NT2/D1 (cell line): ENCODE results near the gene VPS8.
A peak's percentile ranks its signal among the peaks of the same experiment; 100 is the strongest.

Experiments used
- DNase-seq: peaks from one replicate; pipeline ENCODE4 v3.0.0-alpha.2; 2011; ENCODE audit warnings: low read depth, low spot score
- H3K27me3 ChIP-seq: 2 replicates; pipeline ENCODE4 v1.6.0; 2011; ENCODE audit warnings: mild to moderate bottlenecking; ENCODE audit not compliant: insufficient read length, insufficient read depth
- H3K36me3 ChIP-seq: 2 replicates; pipeline ENCODE4 v1.6.1; 2011; ENCODE audit warnings: mild to moderate bottlenecking, low read length, mixed read lengths; ENCODE audit not compliant: insufficient read depth, insufficient read length
- H3K4me1 ChIP-seq: 2 replicates; pipeline ENCODE4 v1.5.1; 2011; ENCODE audit not compliant: insufficient read depth, insufficient read length
- H3K4me3 ChIP-seq: 2 replicates; pipeline ENCODE4 v1.5.1; 2011; ENCODE audit warnings: low read depth; ENCODE audit not compliant: insufficient read length
- H3K9ac ChIP-seq: 2 replicates; pipeline ENCODE4 v1.6.0; 2011; ENCODE audit warnings: low read depth; ENCODE audit not compliant: insufficient read length
- H3K9me3 ChIP-seq: 2 replicates; pipeline ENCODE4 v1.5.1; 2011; ENCODE audit warnings: mild to moderate bottlenecking, low read length; ENCODE audit not compliant: insufficient read depth
- SUZ12 ChIP-seq: IDR thresholded peaks from 2 replicates; pipeline ENCODE4 v1.6.1; 2011; ENCODE audit not compliant: insufficient read length, insufficient read depth; ENCODE audit errors: extremely low read depth
- YY1 ChIP-seq: IDR thresholded peaks from 2 replicates; pipeline ENCODE4 v1.6.1; 2011; ENCODE audit not compliant: insufficient read length, insufficient read depth
- ZNF274 ChIP-seq: IDR thresholded peaks from 2 replicates; pipeline ENCODE4 v1.6.1; 2011; ENCODE audit warnings: mild to moderate bottlenecking, low read depth, low read length

VPS8 gene

DNA sequence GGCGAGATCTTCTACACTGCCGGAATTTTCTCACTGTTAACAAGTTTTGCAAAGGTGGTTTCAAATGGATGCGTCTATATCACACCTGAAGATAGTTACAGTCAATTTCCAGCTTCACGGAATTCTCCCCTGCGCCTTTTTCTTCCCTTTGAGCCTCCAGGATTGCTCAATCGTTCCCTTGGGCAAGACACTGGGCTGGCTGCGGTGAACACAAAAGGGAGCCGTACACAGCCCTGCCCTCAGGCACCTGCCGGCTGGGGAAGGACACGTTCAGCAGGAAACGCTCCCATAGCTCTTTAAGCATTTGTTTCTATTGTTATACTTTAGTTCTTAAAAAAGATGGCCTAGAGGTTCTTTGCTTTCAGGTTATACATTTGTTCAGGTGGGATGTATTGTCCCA, 255.2 kb downstream of the VPS8 start:
- H3K27me3 ChIP-seq, result no peaks in the 10 kb centered on the region
- DNase-seq, result no peak
- H3K4me3 ChIP-seq, result no peak overlapping the region
- H3K4me1 ChIP-seq, result peaks cover 15% of the 10 kb centered on the region
- peaks cover 8% of the 10 kb centered on the region; the same call in 1 of the 2 replicates for H3K9me3 ChIP-seq
- H3K9ac ChIP-seq, result no peak overlapping the region
- TF ChIP-seq ZNF274, result no peak
- TF ChIP-seq YY1, result no peak
- TF ChIP-seq SUZ12, result no peak
- no peaks in the 10 kb centered on the region for H3K36me3 ChIP-seq

GRCh38 chr3:185069037-185070030, 257.4 kb downstream of the VPS8 start:
- Histone ChIP-seq H3K9me3 (peaks cover 8% of the 10 kb centered on the region; the same call in 1 of the 2 replicates), H3K27me3 (no peaks in the 10 kb centered on the region), H3K4me1 (peaks cover 15% of the 10 kb centered on the region), H3K4me3 (no peak overlapping the region), H3K36me3 (no peaks in the 10 kb centered on the region), H3K9ac (no peak overlapping the region)
- no peak for TF ChIP-seq SUZ12
- TF ChIP-seq ZNF274, result no peak
- TF ChIP-seq YY1, result no peak
- DNase-seq, result peak; percentile 27

DNA sequence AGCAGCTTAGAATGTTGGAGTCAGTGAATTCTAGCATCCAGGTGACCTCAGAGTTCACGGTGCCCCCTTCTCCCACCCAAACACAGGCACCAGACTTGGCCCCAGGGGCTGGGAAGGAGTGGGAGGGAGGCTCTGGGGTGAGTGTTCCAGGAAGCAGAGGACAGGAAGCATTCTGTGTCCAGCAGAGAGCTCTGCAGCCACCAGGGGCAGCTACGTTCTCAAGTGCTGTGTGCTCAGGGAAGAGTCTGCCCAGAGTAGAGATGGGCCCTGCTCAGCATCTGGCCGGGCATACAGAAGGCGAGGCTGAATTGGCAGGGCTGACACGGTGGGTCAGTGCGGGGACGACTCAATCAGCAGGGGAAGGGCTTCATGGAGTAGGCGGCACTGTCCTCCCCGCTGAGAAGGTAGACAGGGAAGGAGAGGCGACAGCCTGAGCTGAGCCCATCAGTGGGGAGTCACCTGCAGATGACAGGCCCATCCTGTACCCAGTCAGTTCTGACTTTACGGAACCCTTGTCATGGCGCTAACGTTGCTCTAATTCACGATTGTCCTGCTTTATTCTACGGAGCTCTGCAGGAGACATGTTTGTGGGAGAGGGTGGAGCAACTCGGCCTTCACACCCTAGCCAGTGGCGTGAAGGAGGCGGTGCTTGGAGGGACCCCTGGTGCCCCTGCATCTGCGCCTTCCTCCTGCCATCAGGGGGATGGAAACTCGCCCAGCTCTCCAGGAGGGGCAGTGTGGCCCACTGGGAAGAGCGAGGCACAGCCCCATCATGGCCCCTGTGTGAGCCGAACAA, 258.7 kb downstream of the VPS8 start:
- H3K9me3 ChIP-seq, result peaks cover 8% of the 10 kb centered on the region; the same call in 1 of the 2 replicates
- no peak overlapping the region for H3K4me3 ChIP-seq
- TF ChIP-seq ZNF274, result no peak
- no peak for TF ChIP-seq YY1
- no peak for TF ChIP-seq SUZ12
- peaks cover 16% of the 10 kb centered on the region for H3K4me1 ChIP-seq
- H3K9ac ChIP-seq, result no peak overlapping the region
- peak; percentile 46 for DNase-seq
- H3K36me3 ChIP-seq, result no peaks in the 10 kb centered on the region
- H3K27me3 ChIP-seq, result no peaks in the 10 kb centered on the region

DNA sequence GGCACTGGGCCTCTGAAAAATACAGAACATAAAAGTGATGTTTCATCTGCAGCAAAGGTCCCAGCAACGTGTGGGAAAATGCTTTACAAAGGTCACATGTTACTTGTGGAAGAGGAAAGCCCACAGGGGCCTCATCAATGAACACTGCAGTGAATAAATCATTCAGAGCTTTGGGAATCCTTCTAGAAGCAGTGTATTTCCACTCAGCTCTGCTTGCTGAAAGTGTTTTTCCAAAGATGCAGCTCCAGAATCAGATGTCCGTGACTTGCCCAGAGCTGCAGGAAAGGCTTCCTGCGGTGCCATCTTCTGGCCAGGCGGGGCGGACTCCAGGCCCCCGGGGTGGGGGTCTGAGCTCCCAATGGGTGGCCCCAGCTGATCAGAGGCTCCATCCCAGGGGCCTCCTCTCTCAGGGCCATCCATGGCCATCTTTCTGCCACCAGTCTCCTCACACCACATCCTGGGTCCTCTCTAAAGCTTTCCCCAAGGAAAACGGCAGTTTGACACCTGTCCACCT, 259.4 kb downstream of the VPS8 start:
- Histone ChIP-seq H3K4me1 (peaks cover 17% of the 10 kb centered on the region), H3K4me3 (no peak overlapping the region), H3K27me3 (no peaks in the 10 kb centered on the region), H3K9ac (no peak overlapping the region), H3K36me3 (no peaks in the 10 kb centered on the region), H3K9me3 (peaks cover 8% of the 10 kb centered on the region; the same call in 1 of the 2 replicates)
- TF ChIP-seq SUZ12 (no peak), YY1 (no peak), ZNF274 (no peak)
- DNase-seq, result no peak

GRCh38 chr3:185075547-185075946, 263.6 kb downstream of the VPS8 start:
- no peaks in the 10 kb centered on the region for H3K27me3 ChIP-seq

GRCh38 chr3:185076219-185076618, 264.3 kb downstream of the VPS8 start:
- DNase-seq, result no peak
- Histone ChIP-seq H3K27me3 (no peaks in the 10 kb centered on the region), H3K9me3 (no peaks in the 10 kb centered on the region), H3K4me3 (no peak overlapping the region), H3K9ac (no peak overlapping the region), H3K4me1 (peaks cover 2% of the 10 kb centered on the region), H3K36me3 (no peaks in the 10 kb centered on the region)
- no peak for TF ChIP-seq YY1
- no peak for TF ChIP-seq SUZ12
- TF ChIP-seq ZNF274, result no peak

More at GRCh38 chr3:185075547-185075946, 263.6 kb downstream of the VPS8 start:
- no peak for DNase-seq
- no peak for TF ChIP-seq SUZ12
- TF ChIP-seq YY1, result no peak
- no peak for TF ChIP-seq ZNF274
- H3K4me1 ChIP-seq, result peaks cover 7% of the 10 kb centered on the region
- no peak overlapping the region for H3K4me3 ChIP-seq
- no peak overlapping the region for H3K9ac ChIP-seq
- H3K36me3 ChIP-seq, result no peaks in the 10 kb centered on the region
- H3K9me3 ChIP-seq, result no peaks in the 10 kb centered on the region

- TF ChIP-seq YY1 (no peak), SUZ12 (no peak), ZNF274 (no peak)
- no peak overlapping the region for H3K4me3 ChIP-seq
- no peak overlapping the region for H3K9ac ChIP-seq
- no peaks in the 10 kb centered on the region for H3K9me3 ChIP-seq
- DNase-seq, result no peak
- no peaks in the 10 kb centered on the region for H3K27me3 ChIP-seq
- H3K36me3 ChIP-seq, result no peaks in the 10 kb centered on the region
- H3K4me1 ChIP-seq, result peaks cover 2% of the 10 kb centered on the region
Observed at GRCh38 chr3:185079625-185080024, 267.7 kb downstream of the VPS8 start.
